NCI-H748 (cell line): Measurements from ENCODE around the gene C1orf116.

Experiments
- DNase-seq: peaks from one replicate; lab custom pipeline; 2025; ENCODE audit not compliant: unreplicated experiment; lab: John Stamatoyannopoulos, UW

The C1orf116 gene

GRCh38 chr1:207032528-207033017 is at the start of gene C1orf116:
C1orf116 (minus strand) TSS chr1:207032756; CDS start chr1:207027598, 5,158 bp downstream.
- DNase-seq = peak; percentile 91

GRCh38 chr1:207081806-207082205 is 49.2 kb upstream of the C1orf116 start:
- no peak for DNase-seq

- DNase-seq = peak; percentile 2
Observed at GRCh38 chr1:207081088-207081487, 48.5 kb upstream of the C1orf116 start.

GRCh38 chr1:207079706-207080241 is 47.2 kb upstream of the C1orf116 start:
- DNase-seq = no peak

- no peak for DNase-seq
Observed at GRCh38 chr1:207078578-207079132, 46.1 kb upstream of the C1orf116 start.

- DNase-seq = peak; percentile 49
Observed at GRCh38 chr1:207077470-207078377, 45.2 kb upstream of the C1orf116 start.

- DNase-seq = no peak
Observed at GRCh38 chr1:207077012-207077411, 44.5 kb upstream of the C1orf116 start.

- DNase-seq = no peak
Observed at GRCh38 chr1:207076181-207076955, 43.8 kb upstream of the C1orf116 start.

- DNase-seq = no peak
Observed at GRCh38 chr1:207073906-207074820, 41.6 kb upstream of the C1orf116 start.

- DNase-seq = no peak
Observed at GRCh38 chr1:207072233-207072632, 39.7 kb upstream of the C1orf116 start.

GRCh38 chr1:207071426-207071825 is 38.9 kb upstream of the C1orf116 start:
- DNase-seq = no peak

- DNase-seq = no peak
Observed at GRCh38 chr1:207070811-207071210, 38.3 kb upstream of the C1orf116 start.

GRCh38 chr1:207069858-207070506 is 37.4 kb upstream of the C1orf116 start:
- DNase-seq = no peak

GRCh38 chr1:207069061-207069460 is 36.5 kb upstream of the C1orf116 start:
- DNase-seq = no peak

- no peak for DNase-seq
Observed at GRCh38 chr1:207067665-207068064, 35.1 kb upstream of the C1orf116 start.

GRCh38 chr1:207067185-207067584 is 34.6 kb upstream of the C1orf116 start:
- DNase-seq = no peak

GRCh38 chr1:207064561-207064960 is 32.0 kb upstream of the C1orf116 start:
- no peak for DNase-seq

- no peak for DNase-seq
Observed at GRCh38 chr1:207063014-207063413, 30.5 kb upstream of the C1orf116 start.

- no peak for DNase-seq
Observed at GRCh38 chr1:207062058-207062457, 29.5 kb upstream of the C1orf116 start.

GRCh38 chr1:207060596-207060995 is 28.0 kb upstream of the C1orf116 start:
- no peak for DNase-seq
